OCI-LY7 (cell line): Measurements from ENCODE around the gene PBX1. TPM values are rescaled to one million over a fixed set of nuclear protein-coding genes. Genes with fewer than 3 reads are reported as not detected.

Source experiments
- BruUV-seq: library from RNA; stranded (reverse); fragments of 400-500 nt; replicated peaks from 2 replicates; lab custom pipeline; 2021; lab: Mats Ljungman, UMichigan
- CTCF ChIA-PET: fragments of 300-600 bp; sonication (Branson Sonifier 250); formaldehyde crosslinking; loops from one replicate; lab custom pipeline; 2022; ENCODE audit warnings: antibody characterized with exemption; ENCODE audit not compliant: unreplicated experiment; lab: Charles Lee
- POLR2A ChIA-PET: fragments of 300-600 bp; sonication (Branson Sonifier 250); formaldehyde crosslinking; loops from one replicate; lab custom pipeline; 2022; ENCODE audit warnings: antibody characterized with exemption; lab: Charles Lee
- DNase-seq: peaks from one replicate; pipeline ENCODE4 v3.0.0-alpha.2; 2015; ENCODE audit warnings: low spot score
- H2AFZ ChIP-seq: fragments of 200-600 bp; sonication (generic), shearing (Covaris generic); 2 replicates; pipeline ENCODE4 v1.6.1; 2014; ENCODE audit warnings: mild to moderate bottlenecking, antibody characterized with exemption, low read length, moderate library complexity
- H3K27ac ChIP-seq: fragments of 200-600 bp; sonication (generic); 2 replicates; pipeline ENCODE4 v1.5.1; 2014; ENCODE audit warnings: mixed run types, low read depth, mild to moderate bottlenecking, moderate library complexity, low read length, inconsistent platforms; ENCODE audit not compliant: poor library complexity, severe bottlenecking
- H3K36me3 ChIP-seq: fragments of 200-600 bp; sonication (generic); 2 replicates; pipeline ENCODE4 v1.6.1; 2014; ENCODE audit warnings: mild to moderate bottlenecking, antibody characterized with exemption, low read length, moderate library complexity, mixed read lengths; ENCODE audit not compliant: insufficient read depth
- H3K4me1 ChIP-seq: fragments of 200-600 bp; sonication (generic); 2 replicates; pipeline ENCODE4 v1.5.1; 2014; ENCODE audit warnings: mild to moderate bottlenecking, low read length; ENCODE audit not compliant: insufficient read depth, poor library complexity, severe bottlenecking
- H3K4me2 ChIP-seq: fragments of 200-600 bp; sonication (generic); 2 replicates; pipeline ENCODE4 v1.6.1; 2014; ENCODE audit warnings: mild to moderate bottlenecking, low read length
- H3K4me3 ChIP-seq: fragments of 200-600 bp; sonication (generic); 2 replicates; pipeline ENCODE4 v1.5.1; 2014; ENCODE audit warnings: mild to moderate bottlenecking, low read depth, low read length; ENCODE audit not compliant: poor library complexity, severe bottlenecking
- H3K79me2 ChIP-seq: fragments of 200-600 bp; sonication (generic); 2 replicates; pipeline ENCODE4 v1.6.1; 2016; ENCODE audit warnings: low read depth, mild to moderate bottlenecking, low read length, moderate library complexity, mixed read lengths; ENCODE audit not compliant: insufficient read depth
- H3K9me2 ChIP-seq: fragments of 200-600 bp; sonication (generic); 2 replicates; pipeline ENCODE4 v1.6.1; 2016; ENCODE audit warnings: mild to moderate bottlenecking, low read length, mixed read lengths; ENCODE audit not compliant: insufficient read depth
- H3K9me3 ChIP-seq: fragments of 200-600 bp; sonication (generic); 2 replicates; pipeline ENCODE4 v1.6.1; 2014; ENCODE audit warnings: mild to moderate bottlenecking, mixed run types, low read length, mixed read lengths
- H4K20me1 ChIP-seq: fragments of 200-600 bp; sonication (generic); 2 replicates; pipeline ENCODE4 v1.6.1; 2014; ENCODE audit warnings: mild to moderate bottlenecking, antibody characterized with exemption, low read length, moderate library complexity, mixed read lengths; ENCODE audit not compliant: insufficient read depth
- CTCF ChIP-seq: fragments of 200-600 bp; sonication (generic); conservative IDR thresholded peaks from 2 replicates; pipeline ENCODE4 v1.5.1; 2014; ENCODE audit warnings: mild to moderate bottlenecking, antibody characterized with exemption, low read length, moderate library complexity, mixed read lengths
- EZH2phosphoT487 ChIP-seq: fragments of 200-600 bp; sonication (generic); IDR thresholded peaks from 2 replicates; pipeline ENCODE4 v1.6.1; 2018; ENCODE audit warnings: low read depth, borderline replicate concordance, mild to moderate bottlenecking, mixed run types, antibody characterized with exemption, low read length, moderate library complexity, mixed read lengths
- intact Hi-C: fragments of 100-400 bp; cut with micrococcal nuclease; formaldehyde crosslinking; loops from one replicate; pipeline ENCODE4 v1.10.0; 2022; ENCODE audit not compliant: unreplicated experiment
- total RNA-seq, 2 experiments: library from RNA; depleted of rRNA in 1 of 2; stranded (reverse); fragments of >200 nt in 1 of 2; shearing (Covaris generic) in 1 of 2; gene quantifications; 2 replicates each; pipeline ENCODE4 v1.2.3, GENCODE V29; 2014 to 2022

Gene PBX1
- total RNA-seq, 2 experiments from 2014 or later: not detected

GRCh38 chr1:164637461-164638375 is 78.7 kb downstream of the PBX1 start:
- ChIA-PET CTCF (no interaction called here), POLR2A (interaction anchor here (0.5 kb wide), 1 partner anchor 445 kb away, joined by 4 read pairs; no protein-coding TSS in a partner anchor)
- intact Hi-C loops: no loop called here

GRCh38 chr1:164638492-164639202 is 79.7 kb downstream of the PBX1 start:
- intact Hi-C loops: no loop called here
- H3K9me2 ChIP-seq: no peaks in the 10 kb centered on the region
- H3K9me3 ChIP-seq: no peaks in the 10 kb centered on the region
- BruUV-seq: no TSS peak
- no peaks in the 10 kb centered on the region for H3K36me3 ChIP-seq
- no peaks in the 10 kb centered on the region for H3K4me1 ChIP-seq
- H3K4me2 ChIP-seq: no peak overlapping the region
- no peak overlapping the region for H2AFZ ChIP-seq
- ChIA-PET POLR2A (no interaction called here), CTCF (no interaction called here)
- TF ChIP-seq EZH2phosphoT487 (no peak), CTCF (no peak)
- H3K27ac ChIP-seq: no peak overlapping the region
- DNase-seq: no peak
- H3K4me3 ChIP-seq: no peak overlapping the region
- H3K79me2 ChIP-seq: no peaks in the 10 kb centered on the region
- no peaks in the 10 kb centered on the region for H4K20me1 ChIP-seq

More at GRCh38 chr1:164637461-164638375, 78.7 kb downstream of the PBX1 start:
- Histone ChIP-seq H3K4me3 (no peak overlapping the region), H3K27ac (no peak overlapping the region), H3K4me1 (no peaks in the 10 kb centered on the region), H4K20me1 (no peaks in the 10 kb centered on the region), H3K36me3 (no peaks in the 10 kb centered on the region), H3K79me2 (no peaks in the 10 kb centered on the region), H3K4me2 (no peak overlapping the region), H3K9me2 (no peaks in the 10 kb centered on the region), H2AFZ (no peak overlapping the region), H3K9me3 (no peaks in the 10 kb centered on the region)
- no peak for TF ChIP-seq EZH2phosphoT487
- no peak for DNase-seq
- no TSS peak for BruUV-seq

GRCh38 chr1:164640686-164641352 is 81.8 kb downstream of the PBX1 start:
- Histone ChIP-seq H2AFZ (no peak overlapping the region), H4K20me1 (no peaks in the 10 kb centered on the region), H3K9me2 (no peaks in the 10 kb centered on the region), H3K27ac (no peak overlapping the region), H3K4me2 (no peak overlapping the region), H3K36me3 (no peaks in the 10 kb centered on the region), H3K9me3 (no peaks in the 10 kb centered on the region), H3K79me2 (no peaks in the 10 kb centered on the region), H3K4me3 (no peak overlapping the region), H3K4me1 (no peaks in the 10 kb centered on the region)
- TF ChIP-seq CTCF: no peak
- TF ChIP-seq EZH2phosphoT487: no peak
- ChIA-PET POLR2A (interaction anchor here (0.8 kb wide), 1 partner anchor 910 kb away, joined by 3 read pairs; no protein-coding TSS in a partner anchor), CTCF (no interaction called here)
- DNase-seq: no peak
- BruUV-seq: no TSS peak
- intact Hi-C loops: no loop called here
